Activated CD4-positive, alpha-beta memory T cell treated with anti-CD3 and anti-CD28 coated beads, Interleukin-2, amount 10 ng/mL, durations not matched to agents 7 days and 5 days (primary cell): Measurements from ENCODE around the gene ATG14. TPM values are rescaled to one million over a fixed set of nuclear protein-coding genes. Genes with fewer than 3 reads are reported as not detected.
A peak's percentile ranks its signal among the peaks of the same experiment; 100 is the strongest.

Experiments
- CTCF ChIA-PET: fragments of 350-600 bp; sonication (Branson Sonifier 250); formaldehyde crosslinking; loops from one replicate; lab custom pipeline; 2021; ENCODE audit warnings: antibody characterized with exemption, inconsistent platforms; lab: Charles Lee
- POLR2A ChIA-PET: fragments of 350-600 bp; sonication (Branson Sonifier 250); formaldehyde crosslinking; loops from one replicate; lab custom pipeline; 2021; ENCODE audit warnings: antibody characterized with exemption; lab: Charles Lee
- DNase-seq: peaks from one replicate; pipeline ENCODE4 v3.0.0-alpha.2; 2020
- H3K27ac Mint-ChIP-seq: one replicate; pipeline ENCODE4 v1.8.0; 2021; ENCODE audit warnings: mild to moderate bottlenecking, mixed read lengths
- H3K27me3 Mint-ChIP-seq: one replicate; pipeline ENCODE4 v1.8.0; 2021; ENCODE audit warnings: mixed read lengths
- H3K36me3 Mint-ChIP-seq: one replicate; pipeline ENCODE4 v1.8.0; 2021; ENCODE audit warnings: low read depth, mixed read lengths
- H3K4me1 Mint-ChIP-seq: one replicate; pipeline ENCODE4 v1.8.0; 2021; ENCODE audit warnings: mixed read lengths
- H3K4me3 Mint-ChIP-seq: one replicate; pipeline ENCODE4 v1.8.0; 2021; ENCODE audit warnings: mild to moderate bottlenecking, mixed read lengths
- H3K9me3 Mint-ChIP-seq: one replicate; pipeline ENCODE4 v1.8.0; 2021; ENCODE audit warnings: mixed read lengths
- total RNA-seq, 2 experiments: library from RNA; stranded (reverse); gene quantifications; one replicate each; pipeline ENCODE4 v1.2.3, GENCODE V29; 2021

The ATG14 gene
- total RNA-seq, 2 experiments from 2014 or later: 5.5 TPM

- CTCF ChIA-PET: interaction anchor here (0.8 kb wide), 1 partner anchor 14 kb away, joined by 3 read pairs; no protein-coding TSS in a partner anchor
- POLR2A ChIA-PET: no interaction called here
These were observed 71.1 kb downstream of the ATG14 start for GRCh38 chr14:55340482-55340881.

GRCh38 chr14:55339770-55340169 lies 71.9 kb downstream of the ATG14 start:
- Mint-ChIP-seq H3K9me3 (no peaks in the 10 kb centered on the region), H3K4me1 (peaks cover 64% of the 10 kb centered on the region), H3K27ac (no peak overlapping the region), H3K4me3 (no peak overlapping the region), H3K36me3 (peaks cover 7% of the 10 kb centered on the region), H3K27me3 (no peaks in the 10 kb centered on the region)
- CTCF ChIA-PET: interaction anchor here (0.8 kb wide), 1 partner anchor 15 kb away, joined by 3 read pairs; no protein-coding TSS in a partner anchor
- no peak for DNase-seq
- POLR2A ChIA-PET: no interaction called here

More at GRCh38 chr14:55340482-55340881, 71.1 kb downstream of the ATG14 start:
- H3K4me1 Mint-ChIP-seq: peaks cover 57% of the 10 kb centered on the region
- no peak overlapping the region for H3K27ac Mint-ChIP-seq
- H3K4me3 Mint-ChIP-seq: no peak overlapping the region
- peaks cover 2% of the 10 kb centered on the region for H3K36me3 Mint-ChIP-seq
- no peak for DNase-seq
- H3K9me3 Mint-ChIP-seq: no peaks in the 10 kb centered on the region
- no peaks in the 10 kb centered on the region for H3K27me3 Mint-ChIP-seq

- Mint-ChIP-seq H3K27ac (peak overlapping the region; percentile 84), H3K4me3 (no peak overlapping the region), H3K9me3 (no peaks in the 10 kb centered on the region), H3K27me3 (no peaks in the 10 kb centered on the region), H3K4me1 (peaks cover 88% of the 10 kb centered on the region), H3K36me3 (peaks cover 13% of the 10 kb centered on the region)
- DNase-seq: peak; percentile 21
- POLR2A ChIA-PET: interaction anchor here (1.0 to 3.0 kb wide), 8 partner anchors 13 to 244 kb away, joined by 3 to 16 read pairs (median 4); partner anchors contain the start of genes DLGAP5 and FBXO34
- CTCF ChIA-PET: interaction anchor here (1.2 to 3.8 kb wide), 3 partner anchors 18 to 65 kb away, joined by 5 to 26 read pairs (median 24); partner anchors contain the start of gene FBXO34
These were observed 74.9 kb downstream of the ATG14 start for GRCh38 chr14:55336691-55337090.

GRCh38 chr14:55336162-55336561 lies 75.5 kb downstream of the ATG14 start:
- ChIA-PET POLR2A (interaction anchor here (1.0 to 3.0 kb wide), 4 partner anchors 14 to 245 kb away, joined by 3 to 16 read pairs (median 4); partner anchors contain the start of gene DLGAP5), CTCF (interaction anchor here (1.2 to 3.8 kb wide), 2 partner anchors 18 to 64 kb away, joined by 5 to 26 read pairs; no protein-coding TSS in a partner anchor)
- DNase-seq: peak; percentile 48
- H3K4me1 Mint-ChIP-seq: peaks cover 85% of the 10 kb centered on the region
- no peaks in the 10 kb centered on the region for H3K9me3 Mint-ChIP-seq
- H3K36me3 Mint-ChIP-seq: peaks cover 13% of the 10 kb centered on the region
- peak overlapping the region; percentile 37 for H3K27ac Mint-ChIP-seq
- H3K27me3 Mint-ChIP-seq: no peaks in the 10 kb centered on the region
- no peak overlapping the region for H3K4me3 Mint-ChIP-seq

GRCh38 chr14:55333711-55334485 lies 77.7 kb downstream of the ATG14 start:
- H3K4me3 Mint-ChIP-seq: peak overlapping the region; percentile 76
- POLR2A ChIA-PET: interaction anchor here (0.7 to 3.4 kb wide), 14 partner anchors 14 to 307 kb away, joined by 3 to 27 read pairs (median 5); partner anchors contain the start of genes DLGAP5, FBXO34, MAPK1IP1L and SOCS4
- H3K36me3 Mint-ChIP-seq: peaks cover 13% of the 10 kb centered on the region
- DNase-seq: no peak
- H3K9me3 Mint-ChIP-seq: no peaks in the 10 kb centered on the region
- H3K27me3 Mint-ChIP-seq: no peaks in the 10 kb centered on the region
- peaks cover 81% of the 10 kb centered on the region for H3K4me1 Mint-ChIP-seq
- CTCF ChIA-PET: interaction anchor here (0.8 to 3.4 kb wide), 6 partner anchors 13 to 283 kb away, joined by 3 to 35 read pairs (median 3); partner anchors contain the start of genes FBXO34 and MAPK1IP1L
- H3K27ac Mint-ChIP-seq: peak overlapping the region; percentile 88

GRCh38 chr14:55332654-55333570 lies 78.7 kb downstream of the ATG14 start:
- Mint-ChIP-seq H3K36me3 (peaks cover 11% of the 10 kb centered on the region), H3K9me3 (no peaks in the 10 kb centered on the region), H3K4me1 (peaks cover 79% of the 10 kb centered on the region), H3K27ac (peak overlapping the region; percentile 88), H3K4me3 (peak overlapping the region; percentile 76), H3K27me3 (no peaks in the 10 kb centered on the region)
- ChIA-PET CTCF (interaction anchor here (1.0 to 3.4 kb wide), 5 partner anchors 22 to 282 kb away, joined by 3 to 35 read pairs (median 3); partner anchors contain the start of genes FBXO34 and MAPK1IP1L), POLR2A (interaction anchor here (0.6 to 3.4 kb wide), 17 partner anchors 13 to 306 kb away, joined by 3 to 27 read pairs (median 4); partner anchors contain the start of genes DLGAP5, FBXO34, MAPK1IP1L and SOCS4)
- peak; percentile 46 for DNase-seq

GRCh38 chr14:55329999-55330710 lies 81.5 kb downstream of the ATG14 start:
- ChIA-PET CTCF (interaction anchor here (0.6 to 1.2 kb wide), 3 partner anchors 24 to 99 kb away, joined by 3 to 4 read pairs (median 3); no protein-coding TSS in a partner anchor), POLR2A (interaction anchor here (0.9 to 2.0 kb wide), 4 partner anchors 24 to 303 kb away, joined by 3 to 5 read pairs (median 4); partner anchors contain the start of genes SOCS4 and WDHD1)
- no peaks in the 10 kb centered on the region for H3K9me3 Mint-ChIP-seq
- H3K4me3 Mint-ChIP-seq: no peak overlapping the region
- peaks cover 12% of the 10 kb centered on the region for H3K36me3 Mint-ChIP-seq
- H3K4me1 Mint-ChIP-seq: peaks cover 68% of the 10 kb centered on the region
- peak overlapping the region; percentile 11 for H3K27ac Mint-ChIP-seq
- no peak for DNase-seq
- no peaks in the 10 kb centered on the region for H3K27me3 Mint-ChIP-seq

- Mint-ChIP-seq H3K4me3 (no peak overlapping the region), H3K4me1 (peaks cover 50% of the 10 kb centered on the region), H3K27me3 (no peaks in the 10 kb centered on the region), H3K36me3 (peaks cover 7% of the 10 kb centered on the region), H3K27ac (no peak overlapping the region), H3K9me3 (no peaks in the 10 kb centered on the region)
- POLR2A ChIA-PET: no interaction called here
- no peak for DNase-seq
- CTCF ChIA-PET: no interaction called here
These were observed 83.3 kb downstream of the ATG14 start for GRCh38 chr14:55328317-55328716.

GRCh38 chr14:55327179-55327578 lies 84.5 kb downstream of the ATG14 start:
- Mint-ChIP-seq H3K4me1 (peaks cover 38% of the 10 kb centered on the region), H3K27me3 (no peaks in the 10 kb centered on the region), H3K27ac (no peak overlapping the region), H3K4me3 (no peak overlapping the region), H3K9me3 (no peaks in the 10 kb centered on the region), H3K36me3 (peaks cover 7% of the 10 kb centered on the region)
- POLR2A ChIA-PET: interaction anchor here (1.0 kb wide), 1 partner anchor 13 kb away, joined by 3 read pairs; no protein-coding TSS in a partner anchor
- CTCF ChIA-PET: no interaction called here
- no peak for DNase-seq

- ChIA-PET POLR2A (interaction anchor here (1.0 kb wide), 1 partner anchor 27 kb away, joined by 3 read pairs; no protein-coding TSS in a partner anchor), CTCF (interaction anchor here (0.7 kb wide), 1 partner anchor 60 kb away, joined by 3 read pairs; no protein-coding TSS in a partner anchor)
- H3K4me1 Mint-ChIP-seq: peaks cover 23% of the 10 kb centered on the region
- no peak overlapping the region for H3K27ac Mint-ChIP-seq
- no peak overlapping the region for H3K4me3 Mint-ChIP-seq
- H3K9me3 Mint-ChIP-seq: no peaks in the 10 kb centered on the region
- DNase-seq: no peak
- no peaks in the 10 kb centered on the region for H3K27me3 Mint-ChIP-seq
- peaks cover 9% of the 10 kb centered on the region for H3K36me3 Mint-ChIP-seq
These were observed 86.8 kb downstream of the ATG14 start for GRCh38 chr14:55324812-55325211.

GRCh38 chr14:55323910-55324309 lies 87.7 kb downstream of the ATG14 start:
- Mint-ChIP-seq H3K27me3 (no peaks in the 10 kb centered on the region), H3K4me1 (peaks cover 20% of the 10 kb centered on the region), H3K36me3 (peaks cover 12% of the 10 kb centered on the region), H3K9me3 (no peaks in the 10 kb centered on the region), H3K4me3 (no peak overlapping the region), H3K27ac (no peak overlapping the region)
- DNase-seq: no peak
- ChIA-PET CTCF (no interaction called here), POLR2A (no interaction called here)
